GM12891 (cell line): Measurements from ENCODE around the gene TACR2.

Source experiments
- DNase-seq: peaks from one replicate; pipeline ENCODE4 v3.0.0; 2011; ENCODE audit warnings: low spot score; ENCODE audit not compliant: insufficient read length
- FAIRE-seq: peaks from 2 replicates; lab custom pipeline; 2011; peaks lifted over from hg19 to GRCh38; lab: Jason Lieb, UNC
- PAX5 ChIP-seq: IDR thresholded peaks from 2 replicates; pipeline ENCODE4 v1.6.1; 2011; ENCODE audit warnings: low read length, moderate library complexity, mild to moderate bottlenecking; ENCODE audit not compliant: insufficient read depth, severe bottlenecking
- POLR2A ChIP-seq: IDR thresholded peaks from 2 replicates; pipeline ENCODE4 v1.6.1; 2011; ENCODE audit warnings: low read depth, low read length, control low read depth
- POLR2AphosphoS5 ChIP-seq: IDR thresholded peaks from 2 replicates; pipeline ENCODE4 v1.6.1; 2011; ENCODE audit warnings: low read depth, low read length, control low read depth
- POU2F2 ChIP-seq: IDR thresholded peaks from 2 replicates; pipeline ENCODE4 v1.6.1; 2011; ENCODE audit warnings: low read depth, mild to moderate bottlenecking, control low read depth, low read length, moderate library complexity
- SPI1 ChIP-seq: IDR thresholded peaks from 2 replicates; pipeline ENCODE4 v1.6.1; 2011; ENCODE audit warnings: low read depth, low read length, control low read depth
- TAF1 ChIP-seq: IDR thresholded peaks from 2 replicates; pipeline ENCODE4 v1.6.1; 2011; ENCODE audit warnings: low read depth, low read length, control low read depth

The TACR2 gene

DNA sequence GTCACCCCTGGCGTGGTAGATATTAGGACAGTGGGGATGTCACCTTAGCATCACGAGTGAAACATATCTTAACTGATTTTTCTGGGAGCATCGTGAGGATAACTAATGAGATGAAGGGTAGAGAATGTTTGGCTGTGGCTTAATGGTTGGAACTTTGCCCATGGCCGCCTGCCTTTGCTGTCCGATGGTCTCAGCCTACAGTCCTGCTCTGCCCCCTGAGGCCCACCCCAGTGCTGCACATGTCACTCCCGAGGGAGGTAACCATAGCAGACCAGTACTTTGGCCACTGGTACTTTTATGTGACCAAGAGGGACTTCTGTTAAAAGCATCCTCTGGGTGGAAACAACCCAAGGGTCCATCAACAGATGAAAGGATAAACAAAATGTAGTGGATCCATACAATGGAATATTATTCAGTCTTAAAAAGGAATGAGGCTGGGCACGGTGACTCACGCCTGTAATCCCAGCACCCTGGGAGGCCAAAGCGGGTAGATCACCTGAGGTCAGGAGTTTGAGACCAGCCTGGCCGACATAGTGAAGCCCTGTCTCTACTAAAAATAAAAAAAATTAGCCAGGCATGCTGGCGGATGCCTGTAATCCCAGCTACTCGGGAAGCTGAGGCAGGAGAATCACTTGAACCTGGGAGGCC is 58.4 kb downstream of the TACR2 start:
- DNase-seq: no peak
- FAIRE-seq: no peak
- no peak for TF ChIP-seq PAX5
- TF ChIP-seq SPI1: no peak
- no peak for TF ChIP-seq POU2F2
- no peak for TF ChIP-seq POLR2AphosphoS5
- TF ChIP-seq POLR2A: no peak
- TF ChIP-seq TAF1: no peak

DNA sequence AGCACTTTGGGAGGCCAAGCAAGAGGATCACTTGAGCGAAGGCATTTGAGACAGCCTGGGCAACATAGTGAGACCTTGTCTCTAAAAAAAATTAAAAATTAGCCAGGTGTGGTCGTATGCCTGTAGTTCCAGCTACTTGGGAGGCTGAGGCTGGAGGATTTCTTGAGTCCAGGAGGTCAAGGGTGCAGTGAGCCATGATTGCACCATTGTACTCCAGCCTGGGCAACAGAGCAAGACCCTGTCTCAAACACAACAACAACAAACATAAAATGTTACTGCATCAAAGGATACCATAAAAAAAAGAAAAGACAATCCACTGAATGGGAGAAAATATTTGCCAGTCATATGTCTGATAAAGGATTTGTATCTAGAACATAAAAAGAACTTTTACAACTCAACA is 60.5 kb downstream of the TACR2 start:
- FAIRE-seq (no peak), DNase-seq (no peak)
- TF ChIP-seq POLR2AphosphoS5: no peak
- no peak for TF ChIP-seq POU2F2
- TF ChIP-seq SPI1: no peak
- no peak for TF ChIP-seq PAX5
- no peak for TF ChIP-seq TAF1
- TF ChIP-seq POLR2A: no peak

DNA sequence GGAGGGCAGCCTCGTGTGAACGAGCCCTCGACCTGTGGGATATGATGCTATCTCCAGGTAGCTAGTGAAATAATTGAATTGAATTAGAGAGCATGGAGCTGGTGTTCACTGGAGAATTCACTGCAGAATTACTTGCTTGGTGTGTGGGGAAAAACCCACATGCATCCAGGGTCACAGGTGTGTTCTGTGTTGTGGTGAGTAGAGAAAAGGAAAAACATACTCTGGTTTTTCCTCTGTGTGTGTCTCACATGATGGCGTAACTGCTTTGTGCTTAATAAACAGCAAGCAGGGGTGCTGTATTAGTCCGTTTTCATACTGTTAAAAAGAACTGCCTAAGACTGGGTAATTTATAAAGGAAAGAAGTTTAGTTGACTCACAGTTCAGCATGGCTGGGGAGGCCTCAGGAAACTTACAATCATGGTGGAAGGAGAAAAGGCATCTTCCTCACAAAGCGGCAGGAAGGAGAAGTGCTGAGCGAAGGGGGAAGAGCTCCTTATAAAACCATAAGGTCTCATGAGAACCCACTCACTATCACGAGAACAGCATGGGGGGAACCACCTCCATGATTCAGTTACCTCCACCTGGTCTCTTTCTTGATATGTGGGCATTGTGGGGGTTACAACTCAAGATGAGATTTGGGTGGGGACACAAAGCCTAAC is 62.6 kb downstream of the TACR2 start:
- no peak for FAIRE-seq
- no peak for DNase-seq
- TF ChIP-seq SPI1: no peak
- TF ChIP-seq POLR2AphosphoS5: no peak
- no peak for TF ChIP-seq PAX5
